NCI-H82 treated with DMSO at 0.1 percent for 48 hours (cell line): ENCODE measurements around the gene LDHAL6B.
"Not testable (repeated sequence)": the region's sequence is repeated elsewhere in the genome, so short reads cannot be mapped to it uniquely, and the experiment has no call there.

Experiments used
- DNase-seq: peaks from one replicate; lab custom pipeline; 2025; ENCODE audit not compliant: unreplicated experiment; lab: John Stamatoyannopoulos, UW

Gene LDHAL6B

GRCh38 chr15:59206623-59207183 is at the start of gene LDHAL6B:
LDHAL6B (plus strand) TSS chr15:59206843; CDS start chr15:59206941, 98 bp downstream.
- no peak for DNase-seq

- DNase-seq, result no peak
Observed at GRCh38 chr15:59157396-59157795, 49.2 kb upstream of the LDHAL6B start.

- no peak for DNase-seq
Observed at GRCh38 chr15:59157840-59158700, 48.6 kb upstream of the LDHAL6B start.

- DNase-seq, result no peak
Observed at GRCh38 chr15:59158701-59159034, 48.0 kb upstream of the LDHAL6B start.

GRCh38 chr15:59159210-59159609 is 47.4 kb upstream of the LDHAL6B start:
- no peak for DNase-seq

- peak; percentile 6 for DNase-seq
Observed at GRCh38 chr15:59160880-59161593, 45.6 kb upstream of the LDHAL6B start.

- DNase-seq, result not testable (repeated sequence)
Observed at GRCh38 chr15:59162080-59162479, 44.6 kb upstream of the LDHAL6B start.

GRCh38 chr15:59165726-59166125 is 40.9 kb upstream of the LDHAL6B start:
- DNase-seq, result no peak

GRCh38 chr15:59166166-59166565 is 40.5 kb upstream of the LDHAL6B start:
- DNase-seq, result no peak

GRCh38 chr15:59166601-59167265 is 39.9 kb upstream of the LDHAL6B start:
- DNase-seq, result no peak

GRCh38 chr15:59168536-59168935 is 38.1 kb upstream of the LDHAL6B start:
- DNase-seq, result no peak

- DNase-seq, result no peak
Observed at GRCh38 chr15:59169251-59169708, 37.4 kb upstream of the LDHAL6B start.

- no peak for DNase-seq
Observed at GRCh38 chr15:59170295-59171066, 36.2 kb upstream of the LDHAL6B start.

GRCh38 chr15:59171067-59171397 is 35.6 kb upstream of the LDHAL6B start:
- no peak for DNase-seq

GRCh38 chr15:59172289-59172901 is 34.2 kb upstream of the LDHAL6B start:
- DNase-seq, result no peak

GRCh38 chr15:59173194-59173593 is 33.4 kb upstream of the LDHAL6B start:
- no peak for DNase-seq

GRCh38 chr15:59174151-59174834 is 32.4 kb upstream of the LDHAL6B start:
- no peak for DNase-seq

GRCh38 chr15:59174835-59175831 is 31.5 kb upstream of the LDHAL6B start:
- DNase-seq, result peak; percentile 49
